Activated CD8-positive, alpha-beta memory T cell treated with anti-CD3 and anti-CD28 coated beads, Interleukin-2, amount 50 U/mL, for 24 hours (primary cell): ENCODE data around the gene SNX20.

ENCODE experiments used
- DNase-seq: peaks from one replicate; pipeline ENCODE4 v3.0.0-alpha.2; 2020; ENCODE audit errors: extremely low read depth

Gene SNX20

DNA sequence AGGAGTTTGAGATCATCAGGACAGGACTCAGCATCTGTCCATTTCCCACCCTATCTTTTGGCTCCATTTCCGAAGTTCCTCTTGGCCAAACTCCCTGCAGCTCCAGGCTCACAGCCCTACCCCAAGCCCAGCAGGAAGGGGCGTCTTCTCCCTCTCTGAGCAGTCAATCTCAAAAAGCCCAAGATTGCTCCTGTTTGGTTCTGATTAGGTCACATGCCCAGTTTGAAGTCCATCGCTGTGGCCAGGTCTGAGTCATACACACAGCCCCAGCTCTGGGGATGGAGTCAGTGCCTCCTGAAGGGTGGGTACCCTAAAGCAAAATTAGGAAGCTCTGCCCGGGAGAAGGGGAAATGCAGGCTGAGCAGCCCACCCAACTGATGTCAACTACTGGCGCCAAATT, 23.9 kb downstream of the SNX20 start:
- DNase-seq: no peak

DNA sequence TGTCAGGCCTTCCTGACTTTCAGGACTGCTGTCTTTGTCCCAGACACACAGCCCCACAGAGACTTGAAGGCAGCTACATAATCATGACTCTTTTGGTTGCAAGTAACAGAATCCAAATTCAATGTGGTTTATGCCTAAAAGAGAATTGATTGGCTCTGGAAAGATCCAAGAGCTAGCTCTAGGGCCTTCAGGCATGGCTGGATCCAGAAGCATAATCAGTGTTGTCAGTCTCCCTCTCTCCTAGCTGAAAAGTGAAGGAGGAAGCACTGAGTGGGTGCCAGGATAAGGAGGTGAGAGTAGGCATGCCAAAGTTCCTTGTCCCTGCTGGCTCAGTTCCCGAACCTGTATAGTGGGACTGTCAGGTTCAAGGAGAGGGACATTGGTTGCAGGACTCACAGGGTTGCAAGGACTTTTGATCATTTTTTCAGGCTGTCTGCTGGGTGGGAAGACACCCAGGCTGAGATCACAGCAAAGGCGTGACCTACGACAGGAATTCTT, 25.5 kb downstream of the SNX20 start:
- DNase-seq: no peak

DNA sequence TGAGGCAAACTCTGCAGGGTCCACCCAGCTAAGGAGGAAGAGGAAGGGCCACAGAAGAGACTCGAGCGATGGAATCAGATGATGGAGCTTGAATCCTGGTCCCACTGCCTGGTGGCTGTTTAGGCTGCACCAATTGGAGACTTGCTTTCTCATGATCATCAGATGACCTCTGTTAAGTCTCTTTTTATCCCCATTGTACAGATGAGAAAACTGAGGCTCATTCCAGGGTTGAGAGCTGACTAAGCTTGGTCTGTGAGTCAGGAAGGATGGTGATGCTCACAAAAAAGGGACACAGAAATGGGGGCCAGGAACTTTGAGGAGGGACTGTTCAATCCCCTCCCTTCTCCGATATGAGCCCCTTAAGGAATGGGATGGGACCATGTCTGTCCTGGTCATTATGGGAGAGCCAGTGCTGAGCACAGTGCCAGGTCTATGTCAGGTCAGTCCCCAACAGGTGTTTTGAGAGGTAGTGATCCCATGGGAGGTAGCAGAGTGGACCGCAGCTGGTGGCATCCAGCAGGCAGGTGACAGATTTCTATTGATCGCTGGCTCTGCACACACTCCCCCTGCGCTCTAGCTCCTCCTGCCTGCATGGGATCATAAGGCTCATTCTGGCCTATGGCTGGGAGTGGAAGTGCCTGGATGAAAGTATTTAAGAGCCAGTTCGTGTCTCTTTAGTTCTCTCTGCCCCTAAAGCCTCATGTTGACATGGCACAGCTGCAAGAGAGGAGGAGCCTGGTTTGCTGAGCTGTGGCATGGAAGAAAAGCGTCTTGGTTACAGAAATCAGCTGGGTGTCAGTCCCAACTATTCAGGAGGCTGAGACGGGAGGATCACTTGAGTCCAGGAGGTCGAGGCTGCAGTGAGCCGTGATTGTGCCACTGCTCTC, 27.2 kb downstream of the SNX20 start:
- no peak for DNase-seq

DNA sequence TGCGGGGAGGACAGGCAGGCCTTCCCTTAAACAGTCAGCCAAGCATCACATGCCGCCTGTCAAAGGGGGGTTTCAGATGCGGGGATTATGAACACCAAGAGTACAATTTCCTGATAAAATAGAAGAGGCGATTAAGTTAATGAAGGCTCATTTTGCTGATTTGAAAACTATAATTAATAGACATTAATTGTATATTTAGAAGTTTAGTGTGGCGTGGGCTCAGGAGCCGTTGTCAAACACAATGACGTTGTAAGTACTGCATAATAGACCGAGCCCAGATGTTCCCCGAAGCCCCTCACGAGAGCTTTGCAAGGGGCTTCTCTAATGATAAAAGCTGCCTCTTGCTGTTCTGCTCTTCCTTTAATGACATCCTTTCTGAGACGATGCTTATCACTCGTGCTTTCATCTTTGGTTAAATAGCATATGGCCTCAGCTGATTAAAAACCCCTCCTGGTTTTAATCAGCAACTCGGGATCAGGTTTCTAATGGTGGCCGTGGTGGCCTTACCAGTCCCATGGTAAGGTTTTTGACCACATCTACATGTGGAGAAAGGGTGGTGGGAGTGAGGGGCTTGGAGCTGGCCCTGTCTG, 28.2 kb downstream of the SNX20 start:
- DNase-seq: no peak

DNA sequence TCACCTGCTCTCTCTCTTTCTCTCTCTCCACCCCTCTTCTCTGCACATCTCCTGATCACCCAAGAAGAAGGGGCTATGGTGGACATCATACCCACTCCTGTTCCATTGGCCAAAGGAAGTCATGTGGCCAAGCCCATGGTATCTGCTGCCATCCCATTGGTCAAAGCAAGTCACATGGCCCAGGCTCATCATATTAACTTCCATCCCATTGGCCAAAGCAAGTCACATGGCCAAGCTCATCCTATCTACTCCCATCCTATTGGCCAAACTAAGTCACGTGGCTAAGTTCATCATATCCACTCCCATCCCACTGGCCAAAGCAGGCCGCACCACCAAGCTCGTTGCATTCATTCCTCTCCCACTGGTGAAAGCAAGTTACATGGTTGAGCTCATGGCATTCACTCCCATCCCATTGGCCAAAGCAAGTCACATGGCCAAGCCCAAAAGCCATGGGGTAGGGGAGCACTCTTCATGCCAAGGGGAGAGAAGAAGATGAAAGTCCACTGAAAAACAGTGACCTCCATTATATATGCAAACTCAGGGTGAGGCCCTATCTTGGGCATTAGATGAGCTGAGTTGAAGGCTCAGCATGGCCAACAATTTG, 29.2 kb downstream of the SNX20 start:
- DNase-seq: no peak

DNA sequence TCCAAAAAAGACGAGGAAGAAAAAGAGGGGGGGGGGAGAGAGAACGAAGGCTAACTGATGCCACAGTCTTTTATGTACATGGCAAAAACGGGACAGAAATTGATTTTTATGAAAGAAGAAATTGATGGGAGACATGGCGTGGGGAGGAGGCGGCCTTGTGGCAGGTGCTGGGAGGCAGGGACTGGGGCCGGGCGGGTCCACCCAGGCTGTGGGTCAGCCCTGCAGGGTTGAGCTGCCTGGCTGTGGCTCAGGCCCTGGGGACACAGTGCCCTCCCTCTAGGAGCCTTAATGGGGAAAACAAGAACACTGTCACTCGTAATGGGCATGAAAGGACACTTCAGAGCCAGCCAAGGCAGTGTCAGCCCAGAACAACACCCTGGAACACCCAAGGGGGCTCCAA, 34.8 kb downstream of the SNX20 start:
- DNase-seq: no peak

DNA sequence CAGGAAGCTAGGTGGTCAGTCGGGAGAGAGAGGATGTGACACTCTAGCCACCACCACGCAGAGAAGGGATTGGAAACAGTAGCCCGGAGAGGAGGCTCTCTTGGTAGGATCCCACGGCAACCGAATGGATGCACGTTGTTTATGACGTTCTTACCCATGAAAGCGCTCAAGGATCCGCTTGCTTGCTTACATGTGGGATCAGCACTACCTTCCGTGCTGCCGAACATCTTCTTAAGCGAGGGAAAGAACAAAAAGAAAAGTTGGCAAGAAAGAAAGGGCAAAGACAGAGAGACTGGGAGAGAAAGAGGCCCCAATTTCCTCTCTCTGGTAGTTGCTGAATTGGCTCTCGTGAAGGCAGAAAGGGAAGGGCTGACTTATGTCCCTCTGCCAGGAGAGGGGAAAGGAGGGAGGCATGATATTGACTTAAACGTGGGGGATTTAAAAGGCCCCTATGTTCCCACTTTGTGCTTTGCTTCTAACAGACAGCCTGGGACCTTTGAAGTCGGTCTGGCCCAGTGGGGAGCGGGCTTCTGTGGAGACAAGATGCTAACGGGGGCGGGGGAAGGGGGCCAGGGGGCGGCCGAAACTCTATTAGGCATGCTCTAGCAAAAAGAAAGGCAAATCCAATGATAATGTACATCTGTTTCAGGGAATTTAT, 35.4 kb downstream of the SNX20 start:
- no peak for DNase-seq

DNA sequence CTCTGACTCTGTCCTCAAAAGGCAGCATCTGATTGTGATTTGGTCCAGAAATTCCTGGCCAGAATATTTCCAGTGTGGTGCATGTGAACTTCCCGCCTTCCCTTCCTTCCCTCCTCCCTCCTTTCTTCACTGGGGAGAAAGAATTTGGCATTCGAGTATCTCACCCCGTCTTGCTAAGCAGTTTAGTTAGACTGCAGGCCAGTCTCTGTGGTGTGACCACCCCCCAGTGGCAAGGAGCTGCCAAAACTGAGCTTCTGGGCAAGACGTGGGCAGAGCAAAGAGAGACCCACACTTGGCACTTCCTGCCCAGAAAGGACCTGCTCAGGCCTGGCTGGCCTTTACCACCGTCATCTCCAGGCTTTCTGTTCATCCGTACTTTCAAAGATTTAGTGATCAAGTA, 36.4 kb downstream of the SNX20 start:
- DNase-seq: no peak

DNA sequence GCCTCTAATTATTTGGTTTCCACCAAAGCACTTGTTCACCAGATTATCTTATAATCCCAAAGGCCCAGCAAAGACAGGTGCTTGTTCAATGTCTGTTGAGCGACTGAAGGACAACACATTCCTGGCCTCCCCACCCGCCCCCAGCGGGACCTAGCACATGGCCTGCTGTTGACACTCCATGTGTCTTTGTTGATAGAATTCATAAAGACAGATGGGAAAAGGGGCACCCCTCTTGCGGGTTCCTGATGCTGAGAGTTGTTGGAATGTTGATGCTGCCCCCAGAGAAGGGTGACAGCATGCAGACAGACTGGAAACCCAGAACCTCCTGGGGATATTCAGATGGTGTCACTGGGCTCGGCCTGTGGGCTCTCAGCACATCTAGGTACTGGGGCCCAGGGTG, 36.9 kb downstream of the SNX20 start:
- no peak for DNase-seq

DNA sequence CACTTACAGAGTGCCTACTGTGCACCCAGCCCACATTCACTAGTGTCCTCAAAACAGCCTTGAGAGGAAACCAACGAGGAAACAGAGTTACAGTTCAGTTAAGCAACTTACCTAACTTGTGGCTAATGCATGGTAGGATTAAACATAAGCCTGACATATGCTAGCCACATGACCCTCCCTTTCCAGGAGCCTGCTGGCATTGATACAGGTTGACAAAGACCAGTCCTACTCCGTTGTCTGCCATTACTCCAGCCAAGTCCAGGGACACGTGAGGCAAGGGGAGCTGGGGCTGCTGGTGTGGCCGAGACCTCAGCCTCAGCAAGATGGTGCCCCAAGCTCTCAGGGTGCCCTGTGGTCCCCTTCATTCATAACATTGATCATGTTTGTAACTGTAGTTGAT, 37.9 kb downstream of the SNX20 start:
- no peak for DNase-seq

DNA sequence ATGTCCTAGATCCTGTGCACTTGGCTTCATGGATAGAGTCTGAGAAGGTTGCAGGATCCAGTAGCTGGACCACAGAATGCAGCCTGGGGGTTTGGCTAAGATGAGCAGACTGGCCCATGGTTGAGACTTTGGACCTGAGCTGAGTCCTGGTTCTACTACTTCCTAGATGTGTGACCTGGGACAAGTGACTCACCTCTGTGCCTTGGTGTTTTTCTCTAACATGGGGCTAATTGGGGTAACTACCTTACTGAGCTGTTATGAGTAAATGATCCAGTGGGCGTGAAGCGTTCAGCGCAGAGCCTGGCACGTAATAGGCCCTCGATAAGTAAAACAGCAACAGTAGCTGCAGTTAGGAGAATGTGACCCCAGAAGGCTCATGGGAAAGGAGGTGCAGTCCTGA, 38.8 kb downstream of the SNX20 start:
- no peak for DNase-seq

DNA sequence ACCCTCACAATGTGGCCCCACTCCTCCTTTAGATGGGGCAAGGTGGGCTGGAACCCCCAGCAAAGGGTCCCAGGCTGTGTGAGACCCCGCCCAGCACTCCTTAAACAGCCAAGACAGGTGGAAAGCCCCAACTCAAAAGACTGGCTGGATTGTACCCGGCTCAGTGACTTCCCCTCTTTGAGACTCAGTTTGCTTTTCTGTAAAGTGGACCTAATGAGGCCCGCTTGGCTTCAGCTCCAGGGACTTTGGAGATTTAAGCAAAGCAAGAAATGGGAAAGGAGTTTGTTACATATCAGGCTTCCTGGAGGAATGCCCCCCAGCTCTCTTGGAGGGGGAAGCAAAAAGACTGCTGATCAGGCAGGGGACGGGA, 39.3 kb downstream of the SNX20 start:
- DNase-seq: no peak

DNA sequence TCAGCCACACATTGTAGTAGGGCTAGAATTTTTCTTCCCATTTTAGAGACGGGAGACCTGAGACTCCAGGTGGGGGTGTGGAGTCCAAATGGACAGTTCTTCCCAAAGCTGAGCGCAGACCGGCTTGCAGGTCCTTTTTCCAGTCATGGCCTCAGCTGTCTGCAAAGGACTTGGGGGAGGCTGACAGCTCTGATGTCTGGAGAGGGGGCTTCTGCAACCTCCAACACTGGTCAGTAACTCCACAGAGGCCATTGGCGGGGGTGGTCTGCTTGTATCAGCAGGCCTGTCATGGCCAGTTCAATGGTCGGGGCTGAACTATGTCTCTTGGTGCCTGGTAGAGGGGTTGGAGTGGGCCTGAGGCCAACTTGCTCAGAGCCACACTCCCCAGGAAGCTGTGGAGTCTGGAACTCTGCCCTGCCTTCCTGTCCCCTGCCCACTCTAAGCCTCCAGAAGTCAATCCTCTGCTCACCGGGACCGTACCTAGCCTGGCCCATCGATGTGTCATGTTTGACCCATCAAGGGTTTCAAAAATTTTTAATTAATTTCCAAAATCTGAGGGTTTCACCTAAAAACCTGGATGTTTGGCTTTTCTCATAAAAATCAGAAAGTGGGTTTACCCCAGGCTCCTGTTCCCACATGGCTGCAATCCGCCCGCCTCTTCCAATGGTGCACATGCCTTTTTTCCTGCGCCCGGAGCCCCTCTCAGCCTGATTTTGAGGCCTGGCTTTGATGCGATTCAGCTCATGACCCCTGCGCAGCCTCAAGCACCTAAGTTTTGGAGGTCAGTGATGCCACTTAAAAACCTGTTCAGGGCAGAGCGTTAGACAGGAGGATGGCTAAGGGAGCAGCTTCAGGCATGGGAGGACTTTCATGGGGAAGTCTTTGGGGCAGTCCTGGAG, 39.9 kb downstream of the SNX20 start:
- DNase-seq: no peak

DNA sequence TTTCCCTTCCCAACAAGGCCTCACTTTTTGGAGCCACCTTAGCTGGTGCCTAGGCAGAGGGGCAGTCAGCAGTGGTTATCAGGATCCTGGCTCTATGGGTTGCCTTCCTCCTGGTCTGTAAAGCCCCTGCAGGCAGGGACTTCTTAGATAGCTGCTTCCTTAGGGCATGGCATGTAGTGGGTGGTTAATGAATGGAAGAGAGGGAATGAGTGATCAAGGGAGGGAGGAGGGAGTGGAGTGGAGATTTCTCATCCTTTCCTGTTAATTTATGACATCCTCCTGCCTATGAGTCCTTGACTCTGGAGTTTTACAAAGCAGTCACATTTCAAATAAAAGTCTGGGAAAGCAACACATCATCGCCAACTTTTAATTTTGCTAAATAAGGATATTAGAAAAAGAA, 40.7 kb downstream of the SNX20 start:
- DNase-seq: no peak

DNA sequence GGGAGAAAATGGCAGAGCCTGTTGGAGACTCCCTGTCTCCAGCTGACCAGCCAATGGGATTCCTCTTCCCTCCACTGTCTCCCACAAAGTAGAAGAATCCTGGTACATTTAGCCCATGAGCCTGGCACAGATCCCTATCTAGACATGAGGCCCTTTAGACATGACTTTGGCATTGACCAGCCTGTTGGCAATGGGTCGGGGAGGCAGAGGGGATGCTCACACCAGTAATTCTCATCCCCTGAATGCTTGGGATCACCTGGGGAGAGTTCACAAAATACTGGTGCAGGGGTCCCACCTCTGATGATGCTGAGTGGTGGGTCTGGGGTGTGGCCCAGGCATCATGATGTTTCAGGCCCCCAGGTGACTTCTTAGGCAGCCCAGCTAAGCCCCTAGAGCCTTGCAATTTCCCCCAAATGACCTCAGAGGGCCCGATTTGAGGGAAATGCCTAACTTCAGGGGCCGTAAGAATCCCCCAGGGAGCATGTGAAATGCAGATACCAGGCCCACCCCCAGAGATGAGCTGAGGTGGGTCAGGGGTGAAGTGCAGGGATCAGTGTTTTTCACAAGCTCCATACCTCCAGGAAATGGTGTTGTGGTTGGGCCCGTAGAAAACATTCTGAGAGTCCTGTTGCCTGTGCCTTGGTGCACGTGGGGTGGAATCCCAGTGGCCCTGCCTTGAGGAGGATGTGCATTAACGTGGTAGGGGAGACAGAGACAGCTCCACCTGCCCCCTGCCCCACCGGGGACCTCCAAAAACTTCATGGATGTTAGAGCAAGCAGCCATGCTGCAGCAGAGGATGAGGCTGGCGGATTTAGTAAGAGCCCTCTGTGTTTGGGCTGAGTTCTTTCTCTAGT, 42.1 kb downstream of the SNX20 start:
- DNase-seq: no peak

DNA sequence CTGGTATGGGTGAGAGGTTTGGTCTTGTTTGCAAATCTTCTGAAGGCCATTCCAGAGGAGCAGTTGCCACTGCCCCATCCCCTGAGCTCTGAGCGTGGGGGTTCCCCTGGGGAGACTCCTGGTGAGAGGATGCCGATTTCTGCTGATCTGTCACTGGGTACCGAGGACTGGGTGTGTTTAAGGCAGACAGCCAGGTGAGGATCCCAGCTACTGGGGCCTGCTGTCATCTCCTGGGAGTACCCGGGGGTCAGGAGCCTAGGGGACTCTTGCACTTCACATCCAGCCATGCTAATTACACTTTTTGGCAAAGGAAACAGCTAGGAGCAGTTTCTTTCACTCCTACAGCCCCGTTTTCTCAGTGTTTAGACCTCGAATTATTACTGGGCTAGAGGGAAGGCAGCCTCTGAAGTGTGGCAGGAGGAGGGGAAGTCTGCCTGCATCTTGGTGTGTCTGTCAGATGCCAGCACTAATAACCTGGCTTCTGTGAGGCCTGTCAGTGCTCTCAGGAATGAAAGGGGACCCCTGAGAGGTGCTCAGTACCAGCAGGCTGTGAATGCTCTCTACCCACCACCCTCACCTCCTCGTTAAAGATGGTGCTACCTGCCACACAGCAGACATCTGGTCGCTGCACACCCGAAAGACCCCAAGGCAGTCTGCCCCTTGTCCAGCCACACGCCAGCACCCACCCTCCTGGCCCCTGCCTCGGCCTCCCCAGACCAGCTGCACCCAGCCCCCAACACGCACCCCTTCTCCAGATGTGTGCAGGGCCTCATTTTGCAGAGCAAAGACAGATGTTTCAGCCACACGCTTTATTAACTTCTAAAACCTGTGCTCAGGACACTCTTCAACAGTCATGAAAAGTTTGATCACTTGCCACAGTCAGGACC, 43.2 kb downstream of the SNX20 start:
- DNase-seq: no peak

DNA sequence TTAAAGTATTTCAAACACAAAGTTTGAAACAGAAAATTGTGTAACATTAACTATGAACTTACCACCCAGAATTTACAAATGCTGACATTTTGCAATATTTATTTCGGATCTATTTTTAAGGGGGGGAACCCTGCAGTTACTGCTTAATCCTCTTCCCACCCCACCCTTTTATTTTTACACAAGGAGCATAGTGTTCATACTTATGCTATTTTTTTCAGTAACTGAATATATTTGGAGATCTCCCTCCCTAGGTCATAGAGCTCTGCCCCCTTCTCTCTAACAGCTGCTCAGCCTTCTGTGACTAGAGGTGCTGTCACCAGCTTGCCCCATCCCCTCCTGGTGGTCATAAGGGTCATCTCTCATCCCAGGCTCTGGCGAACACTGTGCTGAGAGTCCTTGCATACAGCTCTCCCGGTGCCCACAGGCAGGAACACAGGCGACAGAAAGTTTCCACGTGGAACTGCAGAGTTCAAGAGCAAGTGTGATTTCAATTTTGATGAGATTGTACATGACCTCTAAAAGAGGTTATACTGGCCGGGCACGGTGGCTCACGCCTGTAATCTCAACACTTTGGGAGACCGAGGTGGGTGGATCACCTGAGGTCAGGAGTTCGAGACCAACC, 44.2 kb downstream of the SNX20 start:
- DNase-seq: no peak

DNA sequence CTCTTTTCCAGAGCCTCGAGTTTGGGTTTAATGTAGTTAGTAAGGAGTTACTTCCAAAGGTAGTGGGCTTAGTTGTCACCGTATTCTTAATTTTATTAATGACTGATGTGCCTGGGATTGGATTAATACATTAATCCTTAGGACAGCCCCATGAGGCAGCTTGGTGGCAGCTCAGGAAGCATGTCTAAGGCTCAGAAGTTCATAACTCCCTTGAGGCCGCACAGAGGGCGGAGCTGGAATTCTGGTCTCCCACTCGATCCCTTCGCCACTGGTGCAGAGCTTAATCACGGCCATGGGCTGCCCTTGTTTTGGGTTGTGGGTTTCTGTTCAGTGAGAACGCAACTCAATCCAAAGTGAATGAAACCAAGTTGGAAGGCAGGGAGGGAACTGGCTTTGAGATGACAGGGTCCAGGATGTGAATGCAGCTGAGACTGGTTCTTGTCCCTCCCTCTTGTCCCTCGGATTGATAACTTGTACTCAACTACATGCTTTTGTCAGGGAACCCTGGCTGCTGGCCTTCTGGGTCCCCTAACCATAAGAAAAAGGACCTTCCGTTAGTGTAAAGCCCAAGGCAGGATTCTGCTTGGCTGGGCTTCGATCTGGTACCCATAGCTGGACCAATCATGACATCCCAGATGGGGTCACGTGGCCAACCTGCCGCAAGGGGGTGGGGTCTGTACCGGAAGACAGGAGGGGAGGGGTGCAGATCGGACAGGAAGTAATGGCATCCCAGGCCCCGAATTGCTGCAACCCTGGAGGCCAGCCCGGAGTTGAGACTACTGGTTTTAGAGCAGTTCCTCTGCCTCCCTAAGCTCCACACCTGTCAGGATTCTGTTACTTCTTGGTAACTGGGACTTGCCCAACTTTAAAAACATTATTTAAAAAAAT, 45.4 kb downstream of the SNX20 start:
- DNase-seq: no peak
